Activated CD4-positive, alpha-beta memory T cell treated with anti-CD3 and anti-CD28 coated beads for 36 hours (primary cell): ENCODE measurements around the gene BCAP29. TPM values are rescaled to one million over a fixed set of nuclear protein-coding genes. Genes with fewer than 3 reads are reported as not detected.

Experiments
- CTCF ChIA-PET: fragments of 350-600 bp; sonication (Branson Sonifier 250); formaldehyde crosslinking; loops from one replicate; lab custom pipeline; 2021; ENCODE audit warnings: antibody characterized with exemption, inconsistent platforms; lab: Charles Lee
- POLR2A ChIA-PET: fragments of 350-600 bp; sonication (Branson Sonifier 250); formaldehyde crosslinking; loops from one replicate; lab custom pipeline; 2021; ENCODE audit warnings: antibody characterized with exemption; lab: Charles Lee
- DNase-seq: peaks from one replicate; pipeline ENCODE4 v3.0.0-alpha.2; 2020
- H3K27ac Mint-ChIP-seq: one replicate; pipeline ENCODE4 v1.8.0; 2021; ENCODE audit warnings: mixed read lengths
- H3K27me3 Mint-ChIP-seq: one replicate; pipeline ENCODE4 v1.8.0; 2021; ENCODE audit warnings: mixed read lengths
- H3K36me3 Mint-ChIP-seq: one replicate; pipeline ENCODE4 v1.8.0; 2021; ENCODE audit warnings: mixed read lengths
- H3K4me1 Mint-ChIP-seq: one replicate; pipeline ENCODE4 v1.8.0; 2021; ENCODE audit warnings: low read depth, mixed read lengths
- H3K4me3 Mint-ChIP-seq: one replicate; pipeline ENCODE4 v1.8.0; 2021; ENCODE audit warnings: mild to moderate bottlenecking, mixed read lengths
- H3K9me3 Mint-ChIP-seq: one replicate; pipeline ENCODE4 v1.8.0; 2021; ENCODE audit warnings: mixed read lengths
- intact Hi-C: fragments of 100-400 bp; cut with micrococcal nuclease; formaldehyde crosslinking; loops from one replicate; pipeline ENCODE4 v1.15.1; 2023
- total RNA-seq, 2 experiments: library from RNA; stranded (reverse); gene quantifications; one replicate each; pipeline ENCODE4 v1.2.3, GENCODE V29; 2021

Gene BCAP29
- total RNA-seq, 2 experiments from 2014 or later = 42.3 to 42.9 TPM

GRCh38 chr7:107609811-107610261 lies 29.8 kb downstream of the BCAP29 start:
- DNase-seq = no peak
- intact Hi-C loops = no loop called here
- Mint-ChIP-seq H3K27ac (no peak overlapping the region), H3K4me3 (no peak overlapping the region), H3K36me3 (peaks cover 20% of the 10 kb centered on the region), H3K27me3 (no peaks in the 10 kb centered on the region), H3K9me3 (no peaks in the 10 kb centered on the region), H3K4me1 (peaks cover 7% of the 10 kb centered on the region)
- CTCF ChIA-PET = interaction anchor here (0.9 kb wide), 1 partner anchor 147 kb away, joined by 3 read pairs; no protein-coding TSS in a partner anchor
- POLR2A ChIA-PET = no interaction called here

DNA sequence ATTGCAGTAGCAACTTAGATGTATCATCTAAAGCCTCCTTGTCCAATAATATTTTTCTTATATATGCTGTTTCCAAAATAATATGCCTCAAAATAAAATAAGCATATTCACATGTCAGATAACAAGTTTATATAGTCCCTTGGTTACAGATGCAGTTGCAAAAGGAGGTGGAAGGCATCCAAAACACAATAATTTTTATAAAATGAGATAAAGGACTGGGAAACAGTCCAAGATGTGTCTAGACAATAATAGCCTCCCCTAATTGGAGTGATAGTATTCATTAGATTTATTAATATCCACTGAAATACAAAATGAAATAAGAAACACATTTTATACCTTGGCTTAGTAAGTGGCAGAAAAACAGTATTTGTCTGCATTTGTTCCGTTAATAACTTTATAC lies 30.3 kb downstream of the BCAP29 start:
- H3K4me1 Mint-ChIP-seq = peaks cover 2% of the 10 kb centered on the region
- H3K27ac Mint-ChIP-seq = no peak overlapping the region
- H3K27me3 Mint-ChIP-seq = no peaks in the 10 kb centered on the region
- no peak overlapping the region for H3K4me3 Mint-ChIP-seq
- no peaks in the 10 kb centered on the region for H3K9me3 Mint-ChIP-seq
- no peak for DNase-seq
- intact Hi-C loops = no loop called here
- ChIA-PET CTCF (no interaction called here), POLR2A (no interaction called here)
- H3K36me3 Mint-ChIP-seq = peaks cover 22% of the 10 kb centered on the region

DNA sequence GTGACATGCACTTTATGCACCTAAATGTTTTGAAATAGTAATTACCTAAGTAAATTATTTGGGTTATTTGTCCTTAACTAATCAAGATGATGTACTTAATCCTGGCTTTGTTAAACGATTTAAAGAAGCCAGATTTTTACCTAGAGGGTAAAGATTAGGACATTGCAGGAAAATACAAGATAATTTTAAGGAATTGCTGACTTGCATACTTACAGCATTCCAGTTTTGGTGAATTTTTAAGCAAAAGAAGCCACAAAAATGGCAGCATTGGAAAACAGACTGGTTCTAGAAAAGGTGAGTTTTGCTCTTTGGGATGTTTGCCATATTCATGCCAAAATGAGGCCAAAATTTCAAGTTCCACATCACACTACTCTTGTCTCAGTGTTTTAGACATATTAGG lies 33.4 kb downstream of the BCAP29 start:
- no peak overlapping the region for H3K4me3 Mint-ChIP-seq
- POLR2A ChIA-PET = no interaction called here
- CTCF ChIA-PET = no interaction called here
- no peaks in the 10 kb centered on the region for H3K9me3 Mint-ChIP-seq
- intact Hi-C loops = no loop called here
- no peak overlapping the region for H3K27ac Mint-ChIP-seq
- DNase-seq = no peak
- no peaks in the 10 kb centered on the region for H3K4me1 Mint-ChIP-seq
- peaks cover 26% of the 10 kb centered on the region for H3K36me3 Mint-ChIP-seq
- H3K27me3 Mint-ChIP-seq = no peaks in the 10 kb centered on the region

DNA sequence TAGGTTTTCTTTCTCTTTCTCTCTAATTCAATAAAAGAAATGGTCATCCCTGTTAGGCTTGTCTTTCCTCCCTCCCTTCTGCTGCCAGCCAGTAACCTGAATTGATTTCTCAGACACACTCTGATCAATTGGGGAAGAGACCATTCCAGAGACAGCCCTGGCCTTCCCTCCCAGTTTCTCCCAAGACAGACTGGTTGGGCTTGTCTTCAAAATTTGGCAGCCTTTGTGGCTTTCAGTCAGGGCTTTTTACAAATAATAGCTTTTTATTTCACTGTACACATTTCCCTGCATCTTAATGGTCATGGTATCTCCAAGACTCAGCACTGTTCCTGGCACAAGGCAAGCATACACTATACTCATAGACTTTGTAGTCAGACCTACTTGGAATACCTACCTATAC lies 33.9 kb downstream of the BCAP29 start:
- no peaks in the 10 kb centered on the region for H3K9me3 Mint-ChIP-seq
- no peak overlapping the region for H3K27ac Mint-ChIP-seq
- POLR2A ChIA-PET = no interaction called here
- intact Hi-C loops = no loop called here
- peaks cover 26% of the 10 kb centered on the region for H3K36me3 Mint-ChIP-seq
- DNase-seq = no peak
- H3K4me3 Mint-ChIP-seq = no peak overlapping the region
- H3K4me1 Mint-ChIP-seq = no peaks in the 10 kb centered on the region
- CTCF ChIA-PET = no interaction called here
- no peaks in the 10 kb centered on the region for H3K27me3 Mint-ChIP-seq

- POLR2A ChIA-PET = no interaction called here
- Mint-ChIP-seq H3K4me3 (no peak overlapping the region), H3K9me3 (no peaks in the 10 kb centered on the region), H3K4me1 (no peaks in the 10 kb centered on the region), H3K36me3 (peaks cover 26% of the 10 kb centered on the region), H3K27ac (no peak overlapping the region), H3K27me3 (no peaks in the 10 kb centered on the region)
- intact Hi-C loops = no loop called here
- DNase-seq = no peak
- CTCF ChIA-PET = no interaction called here
These were observed 34.4 kb downstream of the BCAP29 start for GRCh38 chr7:107614425-107614824.

DNA sequence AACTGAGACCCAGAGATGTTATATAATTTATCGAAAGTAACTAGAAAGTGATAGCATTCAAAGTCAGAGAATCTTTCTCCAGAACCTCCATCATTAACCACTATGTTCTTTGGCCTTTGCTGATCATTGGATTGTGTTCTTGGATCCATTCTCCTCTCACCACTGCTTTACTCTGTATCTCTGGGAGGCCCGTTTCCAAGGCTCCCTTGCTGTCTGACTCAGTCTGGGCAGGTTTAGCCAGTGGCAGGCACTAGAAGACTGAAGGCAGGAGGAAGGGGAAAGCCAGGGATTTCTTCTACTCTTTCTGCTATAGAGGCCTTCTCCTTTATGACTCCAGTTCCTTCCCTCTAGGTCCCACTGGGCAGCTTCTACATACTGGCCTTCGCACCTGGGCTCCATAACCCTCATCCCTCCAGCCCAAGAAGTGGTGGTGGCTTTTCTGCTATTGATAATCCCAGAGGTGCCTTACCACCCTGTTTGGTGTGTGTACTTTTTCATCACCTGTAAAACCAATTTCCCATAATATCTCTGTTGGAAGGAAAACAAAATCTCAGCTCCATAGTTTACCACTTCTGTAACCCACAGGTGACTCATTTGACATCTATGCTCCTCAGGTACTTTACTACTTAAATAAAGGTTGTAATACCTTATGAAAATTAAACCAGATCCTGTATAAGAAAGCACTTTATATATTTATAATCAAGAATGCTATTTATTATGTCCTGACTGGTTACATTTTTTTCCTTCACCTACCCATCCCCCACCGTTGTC lies 36.0 kb downstream of the BCAP29 start:
- ChIA-PET CTCF (no interaction called here), POLR2A (no interaction called here)
- DNase-seq = no peak
- H3K27ac Mint-ChIP-seq = no peak overlapping the region
- intact Hi-C loops = no loop called here
- no peaks in the 10 kb centered on the region for H3K4me1 Mint-ChIP-seq
- H3K9me3 Mint-ChIP-seq = no peaks in the 10 kb centered on the region
- H3K4me3 Mint-ChIP-seq = no peak overlapping the region
- H3K27me3 Mint-ChIP-seq = no peaks in the 10 kb centered on the region
- H3K36me3 Mint-ChIP-seq = peaks cover 23% of the 10 kb centered on the region

GRCh38 chr7:107622429-107622828 lies 42.4 kb downstream of the BCAP29 start:
- H3K36me3 Mint-ChIP-seq = no peaks in the 10 kb centered on the region
- no peaks in the 10 kb centered on the region for H3K4me1 Mint-ChIP-seq
- peaks cover 4% of the 10 kb centered on the region for H3K9me3 Mint-ChIP-seq
- no peak overlapping the region for H3K27ac Mint-ChIP-seq
- no peaks in the 10 kb centered on the region for H3K27me3 Mint-ChIP-seq
- intact Hi-C loops = loop anchor here (1.0 kb wide), 2 partner anchors 37 to 48 kb away; no protein-coding TSS in a partner anchor
- no peak overlapping the region for H3K4me3 Mint-ChIP-seq
- CTCF ChIA-PET = no interaction called here
- POLR2A ChIA-PET = no interaction called here
- no peak for DNase-seq

DNA sequence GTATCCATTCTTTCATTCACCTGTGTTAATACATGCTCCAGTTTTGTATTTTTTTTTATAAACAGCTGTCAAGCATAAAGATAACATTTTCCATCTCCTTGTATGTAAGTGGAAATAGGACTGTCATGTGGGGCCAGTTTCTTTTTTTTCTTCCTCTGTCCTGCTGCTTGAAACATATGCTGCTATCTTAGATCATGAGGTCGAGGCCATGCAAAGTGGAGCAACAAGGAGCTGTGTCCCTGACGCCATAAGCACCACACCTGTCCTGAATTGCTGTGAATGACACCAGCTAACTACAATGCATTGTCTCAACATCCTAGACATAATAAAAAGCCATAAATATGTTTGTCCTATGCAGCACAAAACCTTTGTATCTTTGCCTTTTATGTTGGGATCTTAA lies 42.8 kb downstream of the BCAP29 start:
- POLR2A ChIA-PET = no interaction called here
- CTCF ChIA-PET = interaction anchor here (0.9 kb wide), 1 partner anchor 257 kb away, joined by 3 read pairs; no protein-coding TSS in a partner anchor
- Mint-ChIP-seq H3K36me3 (no peaks in the 10 kb centered on the region), H3K4me3 (no peak overlapping the region), H3K27ac (no peak overlapping the region), H3K4me1 (no peaks in the 10 kb centered on the region), H3K9me3 (peaks cover 4% of the 10 kb centered on the region), H3K27me3 (no peaks in the 10 kb centered on the region)
- no peak for DNase-seq
- intact Hi-C loops = loop anchor here (1.0 kb wide), 2 partner anchors 36 to 47 kb away; no protein-coding TSS in a partner anchor

DNA sequence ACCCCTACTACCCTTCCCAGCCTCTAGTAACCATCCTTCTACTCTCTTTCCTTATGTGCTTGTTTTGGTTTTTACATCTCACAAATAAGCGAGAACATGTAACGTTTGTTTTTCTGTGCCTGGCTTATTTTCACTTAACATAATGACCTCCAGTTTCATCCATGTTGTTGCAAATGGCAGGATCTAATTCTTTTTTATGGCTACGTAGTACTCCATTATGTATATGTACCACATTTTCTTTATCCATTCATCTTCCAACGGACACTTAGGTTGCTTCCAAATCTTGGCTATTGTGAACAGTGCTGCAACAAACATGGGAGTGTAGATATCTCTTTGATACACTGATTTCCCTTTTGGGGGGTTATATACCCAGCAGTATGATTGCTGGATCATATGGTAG lies 47.0 kb downstream of the BCAP29 start:
- Mint-ChIP-seq H3K36me3 (peaks cover 5% of the 10 kb centered on the region), H3K9me3 (peaks cover 4% of the 10 kb centered on the region), H3K27me3 (no peaks in the 10 kb centered on the region), H3K27ac (no peak overlapping the region), H3K4me1 (no peaks in the 10 kb centered on the region), H3K4me3 (no peak overlapping the region)
- intact Hi-C loops = no loop called here
- ChIA-PET POLR2A (no interaction called here), CTCF (no interaction called here)
- no peak for DNase-seq

DNA sequence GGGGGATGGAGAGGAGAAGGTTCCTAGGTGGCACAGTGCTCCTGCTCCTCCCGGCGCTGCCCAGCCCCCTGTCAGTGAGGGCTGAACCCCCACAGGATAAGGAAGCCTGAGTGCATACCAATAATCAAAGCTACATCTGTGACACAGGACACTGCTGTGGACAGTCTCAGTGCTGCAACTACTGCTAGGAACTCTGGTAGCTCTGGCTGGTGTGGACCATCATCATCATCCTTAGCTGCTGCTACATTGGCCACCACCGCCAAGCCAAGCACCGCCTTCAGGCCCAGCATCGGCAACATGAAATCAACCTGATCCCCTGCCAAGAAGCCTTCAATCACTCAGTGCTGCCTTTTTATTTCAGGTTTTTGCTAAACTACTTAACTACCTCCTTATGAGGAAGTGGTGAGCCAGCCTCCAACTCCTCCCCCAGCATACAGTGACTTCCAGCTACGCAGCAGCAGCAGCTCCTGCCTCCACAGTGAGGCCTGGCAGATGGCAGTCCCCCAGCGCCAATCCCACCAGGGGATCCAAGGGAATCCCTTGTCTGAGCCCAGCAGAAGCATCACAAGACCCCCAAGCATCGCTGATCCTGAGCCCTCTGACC lies 48.5 kb downstream of the BCAP29 start:
- H3K4me1 Mint-ChIP-seq = peaks cover 4% of the 10 kb centered on the region
- POLR2A ChIA-PET = no interaction called here
- CTCF ChIA-PET = no interaction called here
- H3K36me3 Mint-ChIP-seq = peaks cover 6% of the 10 kb centered on the region
- intact Hi-C loops = no loop called here
- no peak for DNase-seq
- H3K27me3 Mint-ChIP-seq = no peaks in the 10 kb centered on the region
- no peak overlapping the region for H3K4me3 Mint-ChIP-seq
- peaks cover 4% of the 10 kb centered on the region for H3K9me3 Mint-ChIP-seq
- no peak overlapping the region for H3K27ac Mint-ChIP-seq

DNA sequence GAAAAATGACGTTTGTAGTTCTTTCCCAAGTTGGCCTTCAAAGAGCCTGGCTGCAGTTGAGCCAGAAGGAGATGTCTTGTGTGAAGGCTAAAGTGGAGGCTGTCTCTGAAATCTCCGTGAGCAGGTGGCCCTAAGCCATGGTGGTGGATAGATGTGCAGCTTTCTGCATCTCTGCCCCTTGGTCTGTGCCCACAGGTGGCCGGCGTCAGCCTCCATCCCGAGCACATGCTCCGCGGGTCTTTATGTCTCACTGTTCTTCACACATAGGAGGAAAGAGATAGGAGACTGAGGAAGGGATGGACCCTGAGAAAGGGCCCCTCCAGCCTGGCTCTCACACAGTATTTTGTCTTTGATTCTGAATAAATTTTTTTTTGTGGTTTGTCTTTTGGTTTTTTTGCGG lies 50.3 kb downstream of the BCAP29 start:
- intact Hi-C loops = no loop called here
- peaks cover 6% of the 10 kb centered on the region for H3K36me3 Mint-ChIP-seq
- H3K27me3 Mint-ChIP-seq = no peaks in the 10 kb centered on the region
- peaks cover 4% of the 10 kb centered on the region for H3K4me1 Mint-ChIP-seq
- no peak for DNase-seq
- POLR2A ChIA-PET = no interaction called here
- H3K27ac Mint-ChIP-seq = no peak overlapping the region
- CTCF ChIA-PET = no interaction called here
- peaks cover 4% of the 10 kb centered on the region for H3K9me3 Mint-ChIP-seq
- no peak overlapping the region for H3K4me3 Mint-ChIP-seq

GRCh38 chr7:107631588-107632491 lies 51.8 kb downstream of the BCAP29 start:
- H3K27ac Mint-ChIP-seq = no peak overlapping the region
- peaks cover 4% of the 10 kb centered on the region for H3K4me1 Mint-ChIP-seq
- H3K36me3 Mint-ChIP-seq = peaks cover 6% of the 10 kb centered on the region
- ChIA-PET POLR2A (no interaction called here), CTCF (no interaction called here)
- no peaks in the 10 kb centered on the region for H3K27me3 Mint-ChIP-seq
- DNase-seq = no peak
- intact Hi-C loops = no loop called here
- peaks cover 4% of the 10 kb centered on the region for H3K9me3 Mint-ChIP-seq
- H3K4me3 Mint-ChIP-seq = no peak overlapping the region
